Kidney capillary endothelial cell (primary cell): Measurements from ENCODE around the gene DMRTA2.
A peak's percentile ranks its signal among the peaks of the same experiment; 100 is the strongest.

Source experiments
- DNase-seq: peaks from one replicate; pipeline ENCODE4 v3.0.0-alpha.2; 2018; ENCODE audit warnings: low spot score

The DMRTA2 gene

GRCh38 chr1:50373532-50373931 lies 49.7 kb downstream of the DMRTA2 start:
- no peak for DNase-seq

GRCh38 chr1:50371749-50372148 lies 51.5 kb downstream of the DMRTA2 start:
- no peak for DNase-seq

- no peak for DNase-seq
Measured at GRCh38 chr1:50369830-50370229, 53.4 kb downstream of the DMRTA2 start.

GRCh38 chr1:50369008-50369634 lies 54.1 kb downstream of the DMRTA2 start:
- no peak for DNase-seq

GRCh38 chr1:50368179-50369007 lies 54.9 kb downstream of the DMRTA2 start:
- peak; percentile 22 for DNase-seq
